GM21576 (cell line): ENCODE measurements around the gene RANBP3.

Source experiments
- ATAC-seq: cut with Tn5 transposase; IDR thresholded peaks from one replicate; pipeline ENCODE4 v1.9.1; 2021; ENCODE audit warnings: mild to moderate bottlenecking, moderate library complexity; ENCODE audit not compliant: unreplicated experiment

RANBP3 gene

GRCh38 chr19:5953030-5953589 is 24.8 kb downstream of the RANBP3 start:
- no peak for ATAC-seq

GRCh38 chr19:5952193-5953029 is 25.5 kb downstream of the RANBP3 start:
- no peak for ATAC-seq

DNA sequence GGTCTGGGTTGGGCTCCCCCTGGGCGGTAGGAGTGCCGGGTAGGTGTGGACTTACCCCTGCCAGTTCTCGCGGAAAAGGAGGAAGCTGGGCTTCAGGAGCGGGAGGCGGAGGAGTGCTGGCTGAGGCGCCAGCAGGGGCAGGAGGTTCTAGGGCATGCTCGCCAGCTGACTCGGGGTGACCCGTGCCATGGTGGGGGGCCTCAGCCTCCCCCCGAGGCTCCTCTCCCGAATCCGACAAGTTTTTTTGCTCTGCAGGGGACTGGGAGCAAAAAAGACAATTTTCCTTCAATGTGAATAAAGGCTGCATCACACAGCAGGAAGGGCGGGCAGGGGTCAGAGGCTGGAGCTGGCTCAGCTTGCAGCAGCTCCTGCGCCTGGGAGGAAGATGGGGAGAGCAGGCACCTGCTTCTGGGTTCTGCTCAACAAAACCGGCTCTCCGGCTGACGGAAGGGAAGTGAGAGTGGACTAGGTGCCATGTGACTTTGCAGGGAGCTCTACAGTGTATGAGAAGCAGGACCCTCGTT is 26.5 kb downstream of the RANBP3 start:
- no peak for ATAC-seq

DNA sequence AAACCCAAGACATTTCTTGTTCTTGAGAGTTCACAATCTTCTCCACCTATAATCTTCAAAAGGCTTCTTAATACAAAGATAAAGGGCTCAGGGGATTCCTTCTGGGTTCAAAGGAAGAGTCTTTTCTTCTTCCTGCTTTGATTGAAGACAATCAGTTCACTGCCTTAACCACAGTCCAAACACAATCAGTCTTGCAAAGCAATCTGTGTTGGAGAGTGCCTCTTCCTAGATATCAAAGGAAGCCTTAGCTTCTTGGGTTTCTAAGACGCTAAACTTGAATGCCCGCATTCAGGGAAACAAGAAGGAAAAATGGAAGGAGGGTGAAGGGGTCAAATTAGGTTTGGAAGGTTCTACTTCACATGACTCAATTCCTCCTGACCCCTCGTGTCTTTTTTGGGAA is 27.2 kb downstream of the RANBP3 start:
- ATAC-seq = no peak

- no peak for ATAC-seq
Observed at GRCh38 chr19:5949792-5950305, 28.1 kb downstream of the RANBP3 start.

- ATAC-seq = no peak
Observed at GRCh38 chr19:5948752-5949564, 29.0 kb downstream of the RANBP3 start.

GRCh38 chr19:5947435-5947834 is 30.5 kb downstream of the RANBP3 start:
- ATAC-seq = no peak

DNA sequence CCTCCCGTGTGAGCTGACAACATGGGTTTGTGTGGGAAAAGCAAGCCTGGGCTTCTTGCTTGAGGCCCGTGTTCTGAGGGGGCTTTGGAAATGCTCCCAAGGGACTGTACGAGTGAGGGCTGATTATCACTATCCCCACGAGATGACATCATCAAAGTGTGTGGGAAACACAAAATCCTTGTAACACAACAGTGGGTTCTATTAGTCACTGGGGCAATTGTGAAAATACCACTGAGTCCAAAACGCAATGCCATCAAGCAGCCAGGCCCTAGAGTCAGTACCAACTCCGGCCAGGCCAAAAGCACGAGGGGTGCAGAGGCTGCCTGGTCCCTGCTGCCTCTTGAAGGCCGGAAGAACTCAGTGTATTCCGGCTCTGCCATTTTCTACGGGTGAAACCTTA is 34.3 kb downstream of the RANBP3 start:
- no peak for ATAC-seq

- no peak for ATAC-seq
Observed at GRCh38 chr19:5943045-5943444, 34.9 kb downstream of the RANBP3 start.

- ATAC-seq = no peak
Observed at GRCh38 chr19:5941673-5942072, 36.3 kb downstream of the RANBP3 start.

DNA sequence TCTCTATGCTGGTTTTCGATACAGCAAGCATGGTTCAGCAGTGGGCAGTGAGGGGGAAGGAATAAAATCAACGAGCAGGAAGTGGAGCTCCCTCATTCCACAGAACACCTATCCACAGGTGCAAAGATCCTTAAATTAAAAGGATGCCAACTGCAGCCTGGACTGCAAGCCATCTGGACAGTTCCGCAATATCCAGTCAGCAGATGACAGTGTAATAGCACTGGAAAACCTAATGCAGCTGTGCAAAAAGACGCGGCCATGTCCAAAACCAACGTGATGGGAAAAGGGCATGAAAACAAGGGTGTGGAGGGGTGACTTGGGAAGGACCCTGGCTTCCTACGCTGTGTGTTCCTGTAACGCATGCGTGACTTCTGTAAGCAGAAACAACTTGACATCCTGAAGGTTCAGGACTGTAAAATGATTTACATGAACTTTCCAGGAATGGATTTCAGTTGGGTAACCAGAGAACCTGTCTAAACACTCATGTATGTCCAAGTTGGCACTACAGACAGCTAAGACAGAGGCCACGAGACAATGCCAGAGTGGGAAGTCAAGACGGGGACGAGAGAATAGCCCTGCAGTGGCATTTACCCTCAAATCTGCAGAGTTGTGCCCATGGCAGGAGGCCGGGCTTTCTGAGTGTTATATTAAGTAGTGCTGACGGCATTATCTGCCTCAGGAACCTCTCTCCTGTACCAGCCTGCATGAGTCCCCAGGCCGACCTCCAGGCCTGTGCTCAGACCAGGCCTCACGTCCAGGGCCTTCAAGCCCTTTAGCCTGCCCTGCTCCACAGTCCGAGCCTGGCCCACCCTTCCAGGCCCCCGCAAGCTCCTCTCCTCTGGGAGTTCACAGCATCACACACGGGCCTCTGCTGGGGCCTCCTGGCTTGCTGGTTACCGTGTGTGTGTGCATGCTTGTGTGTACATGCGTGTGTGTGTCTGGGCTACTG is 37.4 kb downstream of the RANBP3 start:
- no peak for ATAC-seq

- ATAC-seq = no peak
Observed at GRCh38 chr19:5937550-5937949, 40.4 kb downstream of the RANBP3 start.

GRCh38 chr19:5936292-5936592 is 41.7 kb downstream of the RANBP3 start:
- ATAC-seq = no peak

- ATAC-seq = no peak
Observed at GRCh38 chr19:5935473-5936291, 42.3 kb downstream of the RANBP3 start.

- ATAC-seq = no peak
Observed at GRCh38 chr19:5934774-5935472, 43.0 kb downstream of the RANBP3 start.

GRCh38 chr19:5934069-5934401 is 43.9 kb downstream of the RANBP3 start:
- ATAC-seq = no peak

DNA sequence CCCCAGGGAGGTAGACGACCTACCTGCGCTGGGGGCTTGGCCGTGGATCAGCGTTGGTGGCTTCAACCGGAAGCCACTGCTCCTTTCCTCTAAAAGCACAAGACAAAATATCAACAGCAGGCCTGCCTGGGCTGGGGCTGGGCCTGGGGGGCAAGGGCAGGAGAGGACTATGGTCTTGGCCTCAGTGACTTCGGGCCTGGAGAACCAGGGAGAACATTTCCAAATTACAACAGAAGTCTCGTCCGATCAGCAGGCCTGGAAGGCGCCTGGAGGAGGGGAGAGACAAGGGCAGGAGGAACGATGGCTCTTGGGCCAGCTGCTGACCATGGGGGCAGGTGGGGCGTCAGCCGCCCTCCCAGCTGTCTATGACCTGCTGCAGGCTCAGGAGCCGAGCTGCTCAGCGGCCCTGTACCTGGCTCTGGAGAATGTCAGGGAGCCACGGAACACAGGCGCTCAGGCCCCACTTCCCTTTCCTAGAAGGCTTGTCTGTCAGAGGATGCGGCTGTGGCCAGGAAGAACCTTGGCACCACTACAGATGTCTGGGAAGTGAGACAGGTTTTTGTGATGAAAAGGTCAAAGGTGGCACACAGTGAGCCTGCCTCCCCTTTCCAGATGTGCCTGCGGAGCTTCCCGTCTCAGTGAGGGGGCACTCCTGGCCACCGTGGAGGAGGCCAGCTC is 44.4 kb downstream of the RANBP3 start:
- no peak for ATAC-seq

DNA sequence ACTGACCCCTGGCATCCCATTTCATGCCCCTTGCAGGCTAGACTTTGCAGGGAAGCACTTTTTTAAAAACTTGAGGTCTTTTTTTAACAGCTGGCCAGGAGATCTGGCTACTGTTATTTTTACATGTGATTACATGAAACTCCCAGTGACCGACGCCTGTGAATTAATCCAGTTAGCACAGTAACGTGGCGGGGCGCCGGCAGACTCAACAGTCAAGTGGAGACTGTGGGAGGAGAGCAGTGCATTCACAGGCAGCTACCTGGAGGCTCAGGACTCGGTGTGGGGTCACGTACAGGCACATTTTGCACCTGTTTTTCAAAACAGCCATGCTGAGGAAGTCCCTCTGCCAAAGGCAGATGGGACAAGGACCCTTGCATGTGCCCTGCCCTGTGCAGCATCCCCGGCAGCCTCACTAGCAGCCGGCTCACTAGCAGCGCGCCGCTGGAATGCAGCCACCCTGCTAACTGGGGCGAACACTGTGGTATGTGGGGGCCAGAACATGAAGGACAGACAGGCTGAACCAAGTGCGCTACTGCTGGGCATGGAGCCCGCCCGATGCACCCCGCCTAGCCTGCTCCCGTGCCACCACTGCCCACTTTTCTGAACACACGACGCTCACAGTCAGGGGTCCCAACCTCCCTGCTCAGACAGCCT is 45.2 kb downstream of the RANBP3 start:
- ATAC-seq = no peak
